ENCODE measurements around the gene TTLL12.

TTLL12 gene

DNA sequence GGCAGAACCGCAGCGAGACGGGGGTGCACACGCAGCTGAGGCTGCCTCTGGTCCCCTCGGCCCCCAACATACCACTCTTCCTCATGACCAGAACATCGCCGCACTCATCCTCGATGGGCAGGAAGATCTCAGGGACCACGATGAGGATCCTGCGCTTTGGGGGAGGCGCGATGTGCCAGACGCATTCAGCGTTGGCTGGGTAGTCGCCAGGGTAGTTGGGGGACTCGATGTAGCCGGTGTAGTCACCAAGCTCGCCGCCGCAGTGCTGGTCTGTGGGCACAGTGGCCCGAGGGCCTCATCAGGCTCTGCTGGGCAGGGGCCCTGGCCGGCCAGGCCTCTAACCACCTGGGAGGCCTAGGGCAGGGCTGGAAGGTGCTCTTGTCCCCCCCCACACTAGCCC is 23.0 kb upstream of the TTLL12 start:
- no peaks in the 10 kb centered on the region for H3K36me3 ChIP-seq
- no peaks in the 10 kb centered on the region for H3K9me3 ChIP-seq
- no peak overlapping the region for H3K27ac ChIP-seq
- no peaks in the 10 kb centered on the region for H3K4me1 ChIP-seq
- no peak overlapping the region for H3K4me3 ChIP-seq
- TF ChIP-seq, protein P1, sequence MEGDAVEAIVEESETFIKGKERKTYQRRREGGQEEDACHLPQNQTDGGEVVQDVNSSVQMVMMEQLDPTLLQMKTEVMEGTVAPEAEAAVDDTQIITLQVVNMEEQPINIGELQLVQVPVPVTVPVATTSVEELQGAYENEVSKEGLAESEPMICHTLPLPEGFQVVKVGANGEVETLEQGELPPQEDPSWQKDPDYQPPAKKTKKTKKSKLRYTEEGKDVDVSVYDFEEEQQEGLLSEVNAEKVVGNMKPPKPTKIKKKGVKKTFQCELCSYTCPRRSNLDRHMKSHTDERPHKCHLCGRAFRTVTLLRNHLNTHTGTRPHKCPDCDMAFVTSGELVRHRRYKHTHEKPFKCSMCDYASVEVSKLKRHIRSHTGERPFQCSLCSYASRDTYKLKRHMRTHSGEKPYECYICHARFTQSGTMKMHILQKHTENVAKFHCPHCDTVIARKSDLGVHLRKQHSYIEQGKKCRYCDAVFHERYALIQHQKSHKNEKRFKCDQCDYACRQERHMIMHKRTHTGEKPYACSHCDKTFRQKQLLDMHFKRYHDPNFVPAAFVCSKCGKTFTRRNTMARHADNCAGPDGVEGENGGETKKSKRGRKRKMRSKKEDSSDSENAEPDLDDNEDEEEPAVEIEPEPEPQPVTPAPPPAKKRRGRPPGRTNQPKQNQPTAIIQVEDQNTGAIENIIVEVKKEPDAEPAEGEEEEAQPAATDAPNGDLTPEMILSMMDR (IDR thresholded peaks at IDR 0.05) = no peak
- intact Hi-C loops (cut with DNase I; ENCODE audit: low total_unique reads) = no loop called here
- no peak for DNase-seq
- H3K27me3 ChIP-seq = peaks cover 0 to 28% of the 10 kb centered on the region in 2 donors

DNA sequence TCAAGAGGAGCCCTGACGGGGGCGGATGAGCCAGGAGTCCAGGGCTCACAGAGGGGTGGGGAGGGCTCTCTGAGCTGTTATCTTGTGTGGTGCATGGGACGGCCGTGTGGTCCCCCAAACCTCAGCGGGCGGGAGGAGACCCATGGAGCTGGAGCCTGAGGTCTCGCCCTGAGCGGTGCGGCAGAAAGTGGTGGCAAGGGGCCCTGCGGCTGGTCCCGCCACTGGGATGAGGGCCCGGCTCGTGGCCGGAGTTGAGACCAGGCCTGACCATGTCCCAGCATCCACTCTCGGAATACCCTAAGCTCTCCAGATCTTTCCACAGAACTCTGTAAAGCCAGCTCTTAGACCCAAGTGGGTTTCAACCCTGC is 22.6 kb upstream of the TTLL12 start:
- H3K36me3 ChIP-seq = no peaks in the 10 kb centered on the region
- no peaks in the 10 kb centered on the region for H3K4me1 ChIP-seq
- peaks cover 0 to 23% of the 10 kb centered on the region in 2 donors for H3K27me3 ChIP-seq
- no peak overlapping the region for H3K4me3 ChIP-seq
- no peak overlapping the region for H3K27ac ChIP-seq
- TF ChIP-seq, protein P1 (IDR thresholded peaks at IDR 0.05) = no peak
- intact Hi-C loops (cut with DNase I; ENCODE audit: low total_unique reads) = no loop called here
- no peak for DNase-seq
- H3K9me3 ChIP-seq = no peaks in the 10 kb centered on the region

DNA sequence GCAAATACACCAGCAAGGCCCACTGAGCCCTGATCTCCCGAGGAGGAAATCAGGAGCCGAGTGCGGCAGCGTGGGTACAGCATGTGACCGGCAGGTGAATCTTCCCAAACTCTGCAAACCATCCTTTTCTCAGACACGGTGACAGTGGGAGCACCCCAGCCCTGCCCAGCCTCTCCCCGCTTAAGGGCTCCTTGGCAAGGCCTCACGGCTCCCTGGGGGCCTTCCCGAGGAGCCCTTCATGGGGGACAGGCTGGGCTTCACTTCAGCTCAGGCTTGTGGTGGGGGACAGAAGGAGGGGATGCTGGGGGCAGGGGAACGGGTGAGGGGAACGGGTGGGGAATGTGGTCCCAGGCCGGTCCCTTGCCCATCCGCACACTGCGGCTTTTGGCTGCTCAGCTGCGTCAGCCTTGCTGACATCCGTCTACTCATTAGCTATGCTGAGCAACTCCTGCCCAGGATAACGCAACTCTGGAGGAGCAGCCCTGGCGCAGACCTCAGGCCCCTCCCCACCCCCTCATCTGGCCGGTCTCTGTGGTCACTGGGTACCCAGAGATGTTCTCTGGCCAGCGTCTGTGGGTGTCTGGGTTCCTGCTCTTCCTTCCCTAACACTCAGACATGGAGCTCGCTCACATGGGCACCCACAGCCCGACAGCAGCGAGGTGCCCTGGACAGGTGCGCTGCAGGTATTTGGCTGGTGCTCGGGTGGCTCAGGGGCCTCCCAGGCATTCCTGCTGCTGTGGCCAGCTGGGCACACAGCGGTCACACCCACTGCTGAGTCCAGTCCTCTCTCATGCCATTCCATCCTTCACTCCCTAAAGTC is 22.0 kb upstream of the TTLL12 start:
- Histone ChIP-seq H3K4me1 (no peaks in the 10 kb centered on the region), H3K27ac (no peak overlapping the region), H3K4me3 (no peak overlapping the region), H3K9me3 (no peaks in the 10 kb centered on the region), H3K36me3 (no peaks in the 10 kb centered on the region), H3K27me3 (peaks cover 0 to 19% of the 10 kb centered on the region in 2 donors)
- intact Hi-C loops (cut with DNase I; ENCODE audit: low total_unique reads) = no loop called here
- no peak for DNase-seq
- TF ChIP-seq, protein P1 (IDR thresholded peaks at IDR 0.05) = no peak

DNA sequence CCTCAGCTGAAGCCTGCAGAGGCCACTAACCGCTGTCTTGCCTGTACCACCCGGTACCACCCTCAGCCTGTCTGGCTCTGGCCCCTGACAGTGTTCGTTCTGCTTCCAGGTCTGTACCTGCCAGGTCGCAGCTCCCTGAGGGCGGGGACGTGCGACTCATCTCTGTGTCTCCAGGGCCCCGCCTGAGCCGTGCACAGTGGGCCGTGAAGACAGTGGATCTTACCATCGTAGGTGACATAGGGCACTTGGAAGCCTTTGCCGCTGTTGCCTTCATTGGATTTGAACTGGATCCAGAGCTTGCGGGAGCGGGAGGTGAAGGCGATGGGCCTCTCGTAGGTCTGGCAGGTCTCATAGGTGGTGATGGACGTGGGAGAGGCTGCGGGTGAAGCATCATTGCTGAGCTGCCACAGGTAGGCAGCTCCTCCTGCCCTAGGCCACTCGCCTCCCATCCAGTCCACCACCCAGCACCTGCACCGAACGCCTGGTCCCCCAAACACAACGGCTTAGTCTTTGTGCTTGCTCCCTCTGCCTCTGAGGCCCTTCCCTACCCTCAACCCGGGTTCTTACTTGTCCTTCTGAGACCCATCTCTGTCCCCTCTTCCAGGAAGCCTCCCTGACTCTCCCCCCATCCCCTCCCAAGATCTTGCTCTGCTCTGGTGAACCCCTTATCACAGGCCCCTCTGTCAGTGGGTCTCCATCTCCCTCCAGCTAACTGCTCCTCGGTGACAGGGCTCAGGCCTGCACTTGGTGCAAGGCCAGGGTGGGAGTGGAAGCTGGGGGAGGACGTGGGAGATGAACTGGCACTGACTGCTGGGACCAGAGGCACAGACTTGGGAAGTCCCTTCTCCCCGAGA is 21.1 kb upstream of the TTLL12 start:
- Histone ChIP-seq H3K27ac (no peak overlapping the region), H3K27me3 (peaks cover 0 to 19% of the 10 kb centered on the region in 2 donors), H3K9me3 (no peaks in the 10 kb centered on the region), H3K36me3 (no peaks in the 10 kb centered on the region), H3K4me1 (no peaks in the 10 kb centered on the region), H3K4me3 (no peak overlapping the region)
- no peak for DNase-seq
- TF ChIP-seq, protein P1 (IDR thresholded peaks at IDR 0.05) = no peak
- intact Hi-C loops (cut with DNase I; ENCODE audit: low total_unique reads) = no loop called here

DNA sequence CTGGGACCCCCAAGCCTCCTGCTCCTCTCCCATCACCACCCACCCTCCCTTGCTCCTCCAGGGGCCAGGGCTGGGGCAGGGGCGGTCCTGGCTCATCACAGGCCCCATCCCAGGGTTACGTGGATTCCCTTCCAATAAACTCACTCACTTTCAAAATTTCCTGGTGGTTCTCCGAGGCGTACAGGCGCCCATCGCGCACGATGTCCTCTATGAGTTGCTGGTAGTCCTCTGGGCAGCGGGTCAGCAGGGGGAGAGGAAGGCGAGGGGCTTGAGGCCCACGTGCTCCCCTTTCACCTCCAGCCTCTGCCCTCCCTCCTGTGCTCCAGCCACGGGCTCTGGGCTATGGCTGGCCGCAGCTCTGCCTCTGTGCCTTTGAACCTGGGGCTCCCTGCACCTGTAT is 20.5 kb upstream of the TTLL12 start:
- no peaks in the 10 kb centered on the region for H3K36me3 ChIP-seq
- H3K4me1 ChIP-seq = no peaks in the 10 kb centered on the region
- H3K9me3 ChIP-seq = no peaks in the 10 kb centered on the region
- H3K27ac ChIP-seq = no peak overlapping the region
- no peak overlapping the region for H3K4me3 ChIP-seq
- intact Hi-C loops (cut with DNase I; ENCODE audit: low total_unique reads) = no loop called here
- no peak for DNase-seq
- TF ChIP-seq, protein P1 (IDR thresholded peaks at IDR 0.05) = no peak
- peaks cover 0 to 18% of the 10 kb centered on the region in 2 donors for H3K27me3 ChIP-seq
